ENCODE measurements around the gene GIT2.
"Not testable (repeated sequence)": the region's sequence is repeated elsewhere in the genome, so short reads cannot be mapped to it uniquely, and the experiment has no call there.

Gene GIT2

DNA sequence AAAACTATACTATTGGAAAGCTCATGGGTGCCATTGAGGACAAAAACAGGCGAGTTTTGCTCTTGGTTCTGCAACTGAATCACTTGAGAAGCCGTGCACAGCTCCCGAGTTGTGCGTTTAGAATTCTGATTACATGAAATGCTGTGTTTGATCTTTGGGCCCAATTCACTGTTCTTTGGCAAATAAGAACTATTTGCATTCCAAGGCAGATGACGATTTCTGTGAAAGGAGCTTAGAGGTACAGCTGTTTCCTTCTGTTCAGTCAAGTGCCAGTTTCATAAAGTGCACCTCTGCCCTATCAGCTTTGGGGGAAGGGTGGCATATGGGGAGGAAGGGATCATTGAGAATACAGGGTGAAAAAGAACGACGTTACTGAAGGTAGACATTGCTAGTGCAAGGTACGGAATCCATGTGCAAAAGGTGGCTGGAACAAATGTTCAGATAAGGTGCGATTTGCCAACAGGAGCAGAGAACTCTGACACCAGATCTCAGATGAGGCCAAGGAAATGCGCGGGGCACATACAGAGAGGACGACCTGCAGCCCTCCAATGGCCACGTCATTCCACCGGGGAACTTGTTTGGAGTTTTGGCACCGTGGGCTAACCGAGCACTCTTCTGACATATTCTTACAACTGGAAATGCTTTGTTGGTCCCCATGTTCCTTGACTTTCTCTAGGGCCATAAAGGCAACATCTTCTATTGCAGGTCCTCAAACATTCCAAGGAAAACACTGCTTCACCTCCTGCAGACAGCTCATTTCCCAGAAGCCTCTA is 66.0 kb downstream of the GIT2 start:
- no peak for DNase-seq (ENCODE audit: extremely low read depth, insufficient read length)
- TF ChIP-seq, protein P1, sequence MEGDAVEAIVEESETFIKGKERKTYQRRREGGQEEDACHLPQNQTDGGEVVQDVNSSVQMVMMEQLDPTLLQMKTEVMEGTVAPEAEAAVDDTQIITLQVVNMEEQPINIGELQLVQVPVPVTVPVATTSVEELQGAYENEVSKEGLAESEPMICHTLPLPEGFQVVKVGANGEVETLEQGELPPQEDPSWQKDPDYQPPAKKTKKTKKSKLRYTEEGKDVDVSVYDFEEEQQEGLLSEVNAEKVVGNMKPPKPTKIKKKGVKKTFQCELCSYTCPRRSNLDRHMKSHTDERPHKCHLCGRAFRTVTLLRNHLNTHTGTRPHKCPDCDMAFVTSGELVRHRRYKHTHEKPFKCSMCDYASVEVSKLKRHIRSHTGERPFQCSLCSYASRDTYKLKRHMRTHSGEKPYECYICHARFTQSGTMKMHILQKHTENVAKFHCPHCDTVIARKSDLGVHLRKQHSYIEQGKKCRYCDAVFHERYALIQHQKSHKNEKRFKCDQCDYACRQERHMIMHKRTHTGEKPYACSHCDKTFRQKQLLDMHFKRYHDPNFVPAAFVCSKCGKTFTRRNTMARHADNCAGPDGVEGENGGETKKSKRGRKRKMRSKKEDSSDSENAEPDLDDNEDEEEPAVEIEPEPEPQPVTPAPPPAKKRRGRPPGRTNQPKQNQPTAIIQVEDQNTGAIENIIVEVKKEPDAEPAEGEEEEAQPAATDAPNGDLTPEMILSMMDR (IDR thresholded peaks at IDR 0.05; ENCODE audit: insufficient read depth, low read length, poor library complexity, severe bottlenecking), result no peak
- Histone ChIP-seq H3K4me3 (replicated peaks; ENCODE audit: low read depth, low read length) (no peak overlapping the region), H3K27me3 (replicated peaks; ENCODE audit: control insufficient read depth, insufficient read depth, low read length) (no peaks in the 10 kb centered on the region), H3K36me3 (ENCODE audit: control insufficient read depth, insufficient read depth, low read length) (peaks cover 18% of the 10 kb centered on the region)

DNA sequence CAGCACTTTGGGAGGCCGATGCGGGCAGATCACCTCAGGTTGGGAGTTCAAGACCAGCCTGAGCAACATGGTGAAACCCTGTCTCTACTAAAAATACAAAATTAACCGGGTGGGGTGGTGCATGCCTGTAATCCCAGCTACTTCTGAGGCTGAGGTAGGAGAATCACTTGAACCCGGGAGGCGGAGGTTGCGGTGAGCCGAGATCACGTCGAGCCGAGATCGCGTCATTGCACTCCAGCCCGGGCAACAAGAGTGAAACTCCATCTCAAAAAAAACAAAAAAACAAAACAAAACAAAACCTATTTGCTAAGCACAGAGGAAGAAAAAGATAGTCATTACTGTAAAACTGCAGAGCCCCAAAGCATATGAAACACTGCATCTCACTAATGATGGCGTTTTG is 66.8 kb downstream of the GIT2 start:
- not testable (repeated sequence) for DNase-seq (ENCODE audit: extremely low read depth, insufficient read length); H3K4me3 ChIP-seq (replicated peaks; ENCODE audit: low read depth, low read length); H3K27me3 ChIP-seq (replicated peaks; ENCODE audit: control insufficient read depth, insufficient read depth, low read length)
- peaks cover 18% of the 10 kb centered on the region for H3K36me3 ChIP-seq (ENCODE audit: control insufficient read depth, insufficient read depth, low read length)

DNA sequence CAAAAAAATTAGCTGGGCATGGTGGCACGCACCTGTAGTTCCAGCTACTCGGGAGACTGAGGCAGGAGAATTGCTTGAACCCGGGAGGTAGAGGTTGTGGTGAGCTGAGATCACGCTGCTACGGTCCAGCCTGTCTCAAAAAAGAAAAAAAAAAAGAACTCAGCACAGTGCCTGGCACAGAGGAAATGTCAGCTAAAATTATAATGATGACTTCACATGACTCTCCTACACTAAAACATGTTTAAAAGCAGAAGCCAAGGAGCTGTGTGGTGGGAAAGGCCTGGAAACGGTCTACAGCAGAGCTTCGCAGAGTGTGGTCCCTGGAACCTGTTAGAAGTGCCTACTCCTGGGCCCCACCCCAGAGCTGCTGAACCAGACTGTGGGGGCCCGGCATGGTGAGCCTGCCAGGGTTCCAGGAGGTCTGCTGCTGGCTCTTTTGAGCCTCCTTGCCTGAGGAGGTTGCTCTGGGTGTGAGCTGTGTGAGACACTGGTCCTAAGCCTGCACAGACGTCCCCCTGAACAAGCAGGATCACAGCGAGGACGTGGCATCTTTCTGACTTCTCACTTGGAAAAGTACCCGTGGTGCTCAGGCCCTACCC is 68.0 kb downstream of the GIT2 start:
- Histone ChIP-seq H3K36me3 (ENCODE audit: control insufficient read depth, insufficient read depth, low read length) (peaks cover 18% of the 10 kb centered on the region), H3K27me3 (replicated peaks; ENCODE audit: control insufficient read depth, insufficient read depth, low read length) (no peaks in the 10 kb centered on the region), H3K4me3 (replicated peaks; ENCODE audit: low read depth, low read length) (no peak overlapping the region)
- no peak for DNase-seq (ENCODE audit: extremely low read depth, insufficient read length)
- TF ChIP-seq, protein P1 (IDR thresholded peaks at IDR 0.05; ENCODE audit: insufficient read depth, low read length, poor library complexity, severe bottlenecking), result no peak

DNA sequence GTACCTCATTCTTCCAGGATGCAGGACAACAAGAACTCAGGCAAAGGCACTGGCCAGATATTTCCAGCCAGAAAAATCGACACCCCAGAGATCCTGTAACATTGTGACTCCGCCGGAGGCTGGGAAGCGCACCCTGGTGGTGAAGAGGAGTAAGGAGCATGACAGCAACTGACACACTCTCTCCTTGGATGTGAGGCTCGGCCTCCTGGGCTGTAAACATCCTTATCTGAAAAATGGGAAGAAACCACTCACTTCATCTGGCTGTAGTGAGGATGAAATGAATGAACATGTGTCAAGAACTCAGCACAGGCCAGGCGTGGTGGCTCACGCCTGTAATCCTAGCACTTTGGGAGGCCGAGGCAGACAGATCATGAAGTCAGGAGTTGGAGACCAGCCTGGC is 68.5 kb downstream of the GIT2 start:
- no peak for DNase-seq (ENCODE audit: extremely low read depth, insufficient read length)
- Histone ChIP-seq H3K27me3 (replicated peaks; ENCODE audit: control insufficient read depth, insufficient read depth, low read length) (no peaks in the 10 kb centered on the region), H3K4me3 (replicated peaks; ENCODE audit: low read depth, low read length) (no peak overlapping the region), H3K36me3 (ENCODE audit: control insufficient read depth, insufficient read depth, low read length) (peaks cover 16% of the 10 kb centered on the region)
- TF ChIP-seq, protein P1 (IDR thresholded peaks at IDR 0.05; ENCODE audit: insufficient read depth, low read length, poor library complexity, severe bottlenecking), result peak; percentile 60

DNA sequence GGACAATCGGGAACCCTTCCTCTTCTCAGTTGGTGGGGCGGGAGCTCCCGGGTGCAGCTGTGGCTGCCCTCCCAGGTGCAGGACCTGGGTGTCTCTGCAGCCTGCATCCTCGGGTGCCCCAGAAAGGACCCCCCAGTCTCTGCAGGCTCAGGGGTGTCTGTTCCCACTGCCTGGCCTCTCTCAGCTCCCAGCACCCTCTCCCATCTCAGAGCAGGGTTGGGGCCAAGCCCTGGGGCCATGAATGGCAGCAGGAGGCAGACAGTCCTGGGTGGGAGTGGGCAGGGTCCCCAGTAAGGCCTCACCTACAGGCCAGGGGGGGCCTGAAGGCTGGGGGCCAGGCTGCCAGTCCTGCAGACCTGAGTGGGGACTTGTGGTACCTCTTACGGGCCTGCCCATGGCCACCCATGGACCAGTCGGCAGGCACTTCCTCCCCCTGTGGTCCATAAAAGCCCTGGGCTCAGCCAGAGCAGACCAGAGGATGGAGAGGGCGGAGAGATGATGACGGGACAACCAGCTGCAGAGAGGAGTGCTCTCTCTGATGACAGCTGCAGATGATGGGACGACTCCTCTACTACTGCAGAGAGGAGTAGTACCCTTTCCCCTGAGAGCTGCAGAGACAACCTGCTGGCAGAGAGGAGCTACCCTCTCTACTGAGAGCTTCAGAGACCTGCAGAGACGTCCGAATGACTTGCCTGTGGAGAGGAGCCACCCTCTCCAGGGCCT is 69.5 kb downstream of the GIT2 start:
- H3K36me3 ChIP-seq (ENCODE audit: control insufficient read depth, insufficient read depth, low read length), result peaks cover 11% of the 10 kb centered on the region
- DNase-seq (ENCODE audit: extremely low read depth, insufficient read length), result no peak

More for the DNA sequence above, 69.5 kb downstream of the GIT2 start:
- Histone ChIP-seq H3K4me3 (replicated peaks; ENCODE audit: low read depth, low read length) (no peak overlapping the region), H3K27me3 (replicated peaks; ENCODE audit: control insufficient read depth, insufficient read depth, low read length) (no peaks in the 10 kb centered on the region)
- TF ChIP-seq, protein P1 (IDR thresholded peaks at IDR 0.05; ENCODE audit: insufficient read depth, low read length, poor library complexity, severe bottlenecking), result no peak

Data from GM06990 (cell line).